ENCODE results near the gene CLCA2. TPM values are rescaled to one million over a fixed set of nuclear protein-coding genes. Genes with fewer than 3 reads are reported as not detected.

The CLCA2 gene
- polyA plus RNA-seq, 1 experiment, result 0.42 TPM

- ChIA-PET CTCF (interaction anchor here (1.1 to 6.1 kb wide), 2 partner anchors 12 to 31 kb away, joined by 3 to 41 read pairs; no protein-coding TSS in a partner anchor), POLR2A (no interaction called here)
Observed at GRCh38 chr1:86461482-86461881, 37.5 kb downstream of the CLCA2 start.

GRCh38 chr1:86464819-86465218, 40.8 kb downstream of the CLCA2 start:
- CTCF ChIA-PET, result no interaction called here
- POLR2A ChIA-PET, result no interaction called here
- DNase-seq (ENCODE audit: low read depth), result no peak
- no peak overlapping the region for H3K4me3 ChIP-seq (ENCODE audit: low read depth, low read length)
- H3K36me3 ChIP-seq (ENCODE audit: control insufficient read depth, insufficient read depth, low read length), result no peaks in the 10 kb centered on the region
- no peaks in the 10 kb centered on the region for H3K27me3 ChIP-seq (ENCODE audit: control insufficient read depth, insufficient read depth, low read length)
- TF ChIP-seq CTCF (IDR thresholded peaks at IDR 0.05; ENCODE audit: insufficient read depth, low read depth, low read length), result no peak

More at GRCh38 chr1:86461482-86461881, 37.5 kb downstream of the CLCA2 start:
- Histone ChIP-seq H3K4me3 (ENCODE audit: low read depth, low read length) (no peak overlapping the region), H3K36me3 (ENCODE audit: control insufficient read depth, insufficient read depth, low read length) (no peaks in the 10 kb centered on the region), H3K27me3 (ENCODE audit: control insufficient read depth, insufficient read depth, low read length) (no peaks in the 10 kb centered on the region)
- TF ChIP-seq CTCF (IDR thresholded peaks at IDR 0.05; ENCODE audit: insufficient read depth, low read depth, low read length), result no peak
- DNase-seq (ENCODE audit: low read depth), result no peak

- no peak overlapping the region for H3K4me3 ChIP-seq (ENCODE audit: low read depth, low read length)
- TF ChIP-seq CTCF (IDR thresholded peaks at IDR 0.05; ENCODE audit: insufficient read depth, low read depth, low read length), result no peak
- DNase-seq (ENCODE audit: low read depth), result no peak
- CTCF ChIA-PET, result interaction anchor here (0.8 kb wide), 1 partner anchor 14 kb away, joined by 3 read pairs; no protein-coding TSS in a partner anchor
- H3K36me3 ChIP-seq (ENCODE audit: control insufficient read depth, insufficient read depth, low read length), result no peaks in the 10 kb centered on the region
- no peaks in the 10 kb centered on the region for H3K27me3 ChIP-seq (ENCODE audit: control insufficient read depth, insufficient read depth, low read length)
- POLR2A ChIA-PET, result no interaction called here
Observed at GRCh38 chr1:86466109-86466844, 42.3 kb downstream of the CLCA2 start.

GRCh38 chr1:86466986-86467385, 43.0 kb downstream of the CLCA2 start:
- no peaks in the 10 kb centered on the region for H3K36me3 ChIP-seq (ENCODE audit: control insufficient read depth, insufficient read depth, low read length)
- CTCF ChIA-PET, result interaction anchor here (0.8 kb wide), 1 partner anchor 14 kb away, joined by 3 read pairs; no protein-coding TSS in a partner anchor
- DNase-seq (ENCODE audit: low read depth), result no peak

More at GRCh38 chr1:86466986-86467385, 43.0 kb downstream of the CLCA2 start:
- TF ChIP-seq CTCF (IDR thresholded peaks at IDR 0.05; ENCODE audit: insufficient read depth, low read depth, low read length), result no peak
- Histone ChIP-seq H3K27me3 (ENCODE audit: control insufficient read depth, insufficient read depth, low read length) (no peaks in the 10 kb centered on the region), H3K4me3 (ENCODE audit: low read depth, low read length) (no peak overlapping the region)
- POLR2A ChIA-PET, result no interaction called here
